Neuronal stem cell (in vitro differentiated cells): ENCODE data around the gene MMP15.

Experiments used
- DNase-seq: peaks from one replicate; pipeline ENCODE4 v3.0.0-alpha.2; 2013; ENCODE audit warnings: low spot score
- H2AFZ ChIP-seq: one replicate; pipeline ENCODE4 v1.6.1; 2013; ENCODE audit warnings: mild to moderate bottlenecking, low read length, inconsistent platforms
- H2AK5ac ChIP-seq: 2 replicates; pipeline ENCODE4 v1.6.1; 2013; ENCODE audit warnings: low read depth, mild to moderate bottlenecking, inconsistent platforms, low read length, moderate library complexity, mixed read lengths
- H2BK120ac ChIP-seq: 2 replicates; pipeline ENCODE4 v1.6.1; 2013; ENCODE audit warnings: low read depth, mild to moderate bottlenecking, inconsistent platforms, low read length, moderate library complexity, mixed read lengths
- H2BK12ac ChIP-seq: one replicate; pipeline ENCODE4 v1.6.1; 2013; ENCODE audit warnings: low read length, inconsistent platforms
- H2BK15ac ChIP-seq: 2 replicates; pipeline ENCODE4 v1.6.1; 2013; ENCODE audit warnings: mild to moderate bottlenecking, low read length, inconsistent platforms, mixed read lengths
- H2BK5ac ChIP-seq: one replicate; pipeline ENCODE4 v1.6.1; 2013; ENCODE audit warnings: inconsistent platforms, mild to moderate bottlenecking, low read length, moderate library complexity
- H3K14ac ChIP-seq: one replicate; pipeline ENCODE4 v1.6.1; 2013; ENCODE audit warnings: low read length, inconsistent platforms
- H3K18ac ChIP-seq: 2 replicates; pipeline ENCODE4 v1.6.1; 2013; ENCODE audit warnings: low read length, inconsistent platforms
- H3K23ac ChIP-seq: 2 replicates; pipeline ENCODE4 v1.6.1; 2013; ENCODE audit warnings: low read depth, mild to moderate bottlenecking, mixed read lengths, low read length, inconsistent platforms; ENCODE audit not compliant: poor library complexity
- H3K27ac ChIP-seq: replicated peaks from 3 replicates; pipeline ENCODE4 v1.5.1; 2013; ENCODE audit warnings: low read length, inconsistent platforms
- H3K27me3 ChIP-seq, 3 experiments: 2 replicates each; pipeline ENCODE4 v1.6.1; 2013; ENCODE audit warnings: low read length in 3 of 3, mild to moderate bottlenecking in 2 of 3, inconsistent platforms in 1 of 3, low read depth in 1 of 3, mixed read lengths in 1 of 3, moderate library complexity in 1 of 3; ENCODE audit not compliant: control insufficient read depth in 3 of 3, insufficient read depth in 3 of 3
- H3K36me3 ChIP-seq, 2 donors: replicated peaks in 1 of 2; 2 replicates each; pipeline ENCODE4 v1.6.1; 2013; ENCODE audit warnings: low read length in 2 of 2; ENCODE audit not compliant: control insufficient read depth in 2 of 2, insufficient read depth in 2 of 2
- H3K4ac ChIP-seq: 2 replicates; pipeline ENCODE4 v1.6.1; 2013; ENCODE audit warnings: inconsistent platforms, mild to moderate bottlenecking, low read length, moderate library complexity
- H3K4me1 ChIP-seq, 2 donors: 1 replicate in 1 of 2; 2 replicates in 1 of 2; pipeline ENCODE4 v1.6.1; 2013; ENCODE audit warnings: low read length in 2 of 2, low read depth in 1 of 2; ENCODE audit not compliant: control insufficient read depth in 2 of 2, insufficient read depth in 1 of 2
- H3K4me2 ChIP-seq: one replicate; pipeline ENCODE4 v1.6.1; 2013; ENCODE audit warnings: mild to moderate bottlenecking, low read length, inconsistent platforms; ENCODE audit not compliant: insufficient read depth, poor library complexity, severe bottlenecking
- H3K4me3 ChIP-seq, 2 donors: 2 replicates each; pipeline ENCODE4 v1.5.1; 2013; ENCODE audit warnings: low read length in 2 of 2, mild to moderate bottlenecking in 2 of 2, inconsistent platforms in 1 of 2, moderate library complexity in 1 of 2
- H3K79me1 ChIP-seq: one replicate; pipeline ENCODE4 v1.6.1; 2013; ENCODE audit warnings: low read depth, mild to moderate bottlenecking, inconsistent platforms, low read length, moderate library complexity
- H3K9ac ChIP-seq: one replicate; pipeline ENCODE4 v1.6.1; 2013; ENCODE audit warnings: mild to moderate bottlenecking, low read depth, low read length, inconsistent platforms; ENCODE audit not compliant: poor library complexity
- H3K9me3 ChIP-seq, 2 donors: replicated peaks in 1 of 2; 2 replicates each; pipeline versions ENCODE3 to v1.6.1; 2013; ENCODE audit warnings: low read length in 2 of 2, mild to moderate bottlenecking in 2 of 2, inconsistent platforms in 1 of 2, low read depth in 1 of 2, mixed read lengths in 1 of 2, moderate library complexity in 1 of 2; ENCODE audit not compliant: control insufficient read depth in 2 of 2, insufficient read depth in 1 of 2
- H4K8ac ChIP-seq: one replicate; pipeline ENCODE4 v1.6.1; 2013; ENCODE audit warnings: low read depth, mild to moderate bottlenecking, inconsistent platforms, low read length, moderate library complexity
- H4K91ac ChIP-seq: one replicate; pipeline ENCODE4 v1.6.1; 2013; ENCODE audit warnings: low read length, low read depth, mild to moderate bottlenecking, inconsistent platforms; ENCODE audit not compliant: poor library complexity
- WGBS, 2 donors: extraction: QIAGEN DNeasy Blood & Tissue Kit; methylation state at CpG; one replicate each; pipeline ENCODE4 v1.1.7; 2013; ENCODE audit warnings: missing lambda C conversion rate in 2 of 2, mixed read lengths in 1 of 2; ENCODE audit not compliant: insufficient read length in 2 of 2, insufficient replicate concordance in 1 of 2; ENCODE audit errors: extremely low coverage in 2 of 2; 5-methylcytosine and 5-hydroxymethylcytosine counted together

MMP15 gene

GRCh38 chr16:58046936-58047335 lies 21.4 kb downstream of the MMP15 start:
- no CpG with 5 or more reads among the region's 6 CpGs for WGBS, 2 donors
- H3K4me2 ChIP-seq, result no peak overlapping the region

GRCh38 chr16:58047557-58048348 lies 22.2 kb downstream of the MMP15 start:
- no peaks in the 10 kb centered on the region for H3K79me1 ChIP-seq
- peak overlapping the region; percentile 39 for H3K14ac ChIP-seq
- peaks cover 0 to 2% of the 10 kb centered on the region in 2 donors for H3K9me3 ChIP-seq
- peak overlapping the region; percentile 89 for H2AFZ ChIP-seq
- peak overlapping the region; percentile 83 for H3K18ac ChIP-seq
- no peak overlapping the region for H3K4me3 ChIP-seq
- no peak overlapping the region for H2BK12ac ChIP-seq
- no peak overlapping the region for H3K4ac ChIP-seq
- H3K36me3 ChIP-seq, result peaks cover 7 to 9% of the 10 kb centered on the region in 2 donors
- H3K27ac ChIP-seq, result no peak overlapping the region
- H2BK120ac ChIP-seq, result peak overlapping the region; percentile 61
- no peak overlapping the region for H2BK5ac ChIP-seq
- H3K27me3 ChIP-seq, result no peaks in the 10 kb centered on the region
- no peak overlapping the region for H4K91ac ChIP-seq
- peak overlapping the region; percentile 89 for H2AK5ac ChIP-seq
- no peak for DNase-seq
- no peak overlapping the region for H3K9ac ChIP-seq
- WGBS, 2 donors, result no CpG with 5 or more reads among the region's 19 CpGs
- H3K4me2 ChIP-seq, result no peak overlapping the region
- H3K4me1 ChIP-seq, result peaks cover 16 to 19% of the 10 kb centered on the region in 2 donors
- H3K23ac ChIP-seq, result no peak overlapping the region
- H4K8ac ChIP-seq, result peak overlapping the region; percentile 5
- H2BK15ac ChIP-seq, result no peak overlapping the region

More at GRCh38 chr16:58046936-58047335, 21.4 kb downstream of the MMP15 start:
- H3K9ac ChIP-seq, result no peak overlapping the region
- H3K9me3 ChIP-seq, result peaks cover 0 to 3% of the 10 kb centered on the region in 2 donors
- H3K79me1 ChIP-seq, result no peaks in the 10 kb centered on the region
- H2BK120ac ChIP-seq, result no peak overlapping the region
- peak overlapping the region; percentile 89 for H2AFZ ChIP-seq
- no peak overlapping the region for H3K4me3 ChIP-seq
- peaks cover 16 to 19% of the 10 kb centered on the region in 2 donors for H3K4me1 ChIP-seq
- H2AK5ac ChIP-seq, result no peak overlapping the region
- no peak overlapping the region for H3K14ac ChIP-seq
- DNase-seq, result no peak
- peaks cover 11 to 13% of the 10 kb centered on the region in 2 donors for H3K36me3 ChIP-seq
- H3K18ac ChIP-seq, result peak overlapping the region; percentile 33
- H2BK5ac ChIP-seq, result no peak overlapping the region
- no peak overlapping the region for H4K91ac ChIP-seq
- H2BK15ac ChIP-seq, result no peak overlapping the region
- no peak overlapping the region for H4K8ac ChIP-seq
- H3K4ac ChIP-seq, result no peak overlapping the region
- H3K27ac ChIP-seq, result no peak overlapping the region
- H3K27me3 ChIP-seq, result no peaks in the 10 kb centered on the region
- no peak overlapping the region for H2BK12ac ChIP-seq
- H3K23ac ChIP-seq, result no peak overlapping the region

GRCh38 chr16:58048494-58049231 lies 23.1 kb downstream of the MMP15 start:
- no CpG with 5 or more reads among the region's 13 CpGs for WGBS, 2 donors
- no peak overlapping the region for H3K27ac ChIP-seq
- H2BK5ac ChIP-seq, result no peak overlapping the region

More at GRCh38 chr16:58048494-58049231, 23.1 kb downstream of the MMP15 start:
- no peak for DNase-seq
- H2BK15ac ChIP-seq, result no peak overlapping the region
- no peaks in the 10 kb centered on the region for H3K27me3 ChIP-seq
- H4K91ac ChIP-seq, result no peak overlapping the region
- H2AFZ ChIP-seq, result peak overlapping the region; percentile 89
- H4K8ac ChIP-seq, result peak overlapping the region; percentile 48
- H2AK5ac ChIP-seq, result peak overlapping the region; percentile 3
- H3K14ac ChIP-seq, result no peak overlapping the region
- H3K4ac ChIP-seq, result no peak overlapping the region
- H2BK120ac ChIP-seq, result peak overlapping the region; percentile 82
- H3K18ac ChIP-seq, result peak overlapping the region; percentile 42
- H3K4me2 ChIP-seq, result no peak overlapping the region
- H3K4me3 ChIP-seq, result no peak overlapping the region
- no peak overlapping the region for H2BK12ac ChIP-seq
- no peak overlapping the region for H3K9ac ChIP-seq
- H3K23ac ChIP-seq, result peak overlapping the region; percentile 58
- peaks cover under 1 to 2% of the 10 kb centered on the region in 2 donors for H3K36me3 ChIP-seq
- peaks cover 0 to 2% of the 10 kb centered on the region in 2 donors for H3K9me3 ChIP-seq
- H3K79me1 ChIP-seq, result no peaks in the 10 kb centered on the region
- peaks cover 16 to 19% of the 10 kb centered on the region in 2 donors for H3K4me1 ChIP-seq
